HEK293T (cell line): ENCODE results near the gene GOPC.

ENCODE experiments used
- BHLHE40 ChIP-seq: fragments of 450-650 bp; IDR thresholded peaks from 2 replicates; pipeline ENCODE4 v1.6.1; 2016; ENCODE audit warnings: mild to moderate bottlenecking, moderate library complexity, borderline replicate concordance
- SP1 ChIP-seq: fragments of 450-650 bp; IDR thresholded peaks from 2 replicates; pipeline ENCODE4 v1.6.1; 2017
- SUZ12 ChIP-seq: fragments of 450-650 bp; IDR thresholded peaks from 2 replicates; pipeline ENCODE4 v1.6.1; 2016; ENCODE audit warnings: mild to moderate bottlenecking

DNA sequence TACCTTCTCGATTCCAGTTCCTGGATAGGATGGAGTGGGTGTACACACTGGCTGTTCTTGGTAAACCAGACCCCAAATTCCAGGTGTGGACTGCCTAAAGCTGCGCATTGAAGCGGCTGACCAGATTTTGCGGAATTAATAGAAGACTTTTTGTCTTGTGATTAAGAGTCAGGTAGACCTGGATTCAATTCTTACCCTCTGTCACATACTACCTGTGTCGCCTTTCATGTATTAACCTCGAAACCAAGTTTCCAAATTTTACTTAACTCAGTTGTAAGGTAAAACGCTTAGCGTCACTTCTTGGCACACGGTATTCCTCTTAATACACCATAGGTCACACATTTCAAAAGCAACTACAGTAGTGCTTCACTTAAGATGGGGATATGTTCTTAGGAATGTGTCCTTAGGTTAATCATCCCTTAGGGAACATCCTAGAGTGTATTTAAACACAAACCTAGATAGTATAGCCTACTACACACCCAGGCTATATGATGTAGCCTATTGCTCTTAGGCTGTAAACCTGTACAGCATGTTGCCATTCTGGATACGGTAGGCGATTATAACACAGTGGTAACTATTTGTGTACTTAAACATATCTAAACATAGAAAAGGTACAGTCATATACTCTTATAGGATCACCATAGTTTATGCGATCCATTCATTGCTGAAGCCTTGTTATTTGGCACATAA, 733 bp upstream of the GOPC start:
- no peak for TF ChIP-seq SUZ12
- TF ChIP-seq SP1 = no peak
- no peak for TF ChIP-seq BHLHE40
